Right hindlimb (tissue), 1 donor: ENCODE measurements around the gene NEDD4L.
"Not testable (repeated sequence)": the region's sequence is repeated elsewhere in the genome, so short reads cannot be mapped to it uniquely, and the experiment has no call there.

Experiments
- DNase-seq: peaks from one replicate; pipeline ENCODE4 v3.0.0-alpha.2; 2018

The NEDD4L gene

GRCh38 chr18:58247363-58247834 is 203.4 kb downstream of the NEDD4L start:
- DNase-seq = peak; percentile 43

- no peak for DNase-seq
Measured at GRCh38 chr18:58249712-58250111, 205.7 kb downstream of the NEDD4L start.

GRCh38 chr18:58251416-58251815 is 207.4 kb downstream of the NEDD4L start:
- no peak for DNase-seq

- no peak for DNase-seq
Measured at GRCh38 chr18:58252166-58252565, 208.1 kb downstream of the NEDD4L start.

GRCh38 chr18:58253318-58253717 is 209.3 kb downstream of the NEDD4L start:
- no peak for DNase-seq

GRCh38 chr18:58253871-58254270 is 209.8 kb downstream of the NEDD4L start:
- no peak for DNase-seq

GRCh38 chr18:58254873-58255511 is 211.0 kb downstream of the NEDD4L start:
- DNase-seq = peak; percentile 80

GRCh38 chr18:58255701-58256311 is 211.8 kb downstream of the NEDD4L start:
- no peak for DNase-seq

GRCh38 chr18:58256316-58257080 is 212.5 kb downstream of the NEDD4L start:
- DNase-seq = no peak

- no peak for DNase-seq
Measured at GRCh38 chr18:58257461-58257860, 213.4 kb downstream of the NEDD4L start.

- no peak for DNase-seq
Measured at GRCh38 chr18:58258692-58259342, 214.8 kb downstream of the NEDD4L start.

GRCh38 chr18:58263055-58263957 is 219.3 kb downstream of the NEDD4L start:
- no peak for DNase-seq

GRCh38 chr18:58264075-58264474 is 220.0 kb downstream of the NEDD4L start:
- no peak for DNase-seq

GRCh38 chr18:58264840-58265239 is 220.8 kb downstream of the NEDD4L start:
- no peak for DNase-seq

GRCh38 chr18:58265489-58265888 is 221.5 kb downstream of the NEDD4L start:
- not testable (repeated sequence) for DNase-seq

GRCh38 chr18:58266291-58266690 is 222.3 kb downstream of the NEDD4L start:
- DNase-seq = no peak

GRCh38 chr18:58267493-58267892 is 223.5 kb downstream of the NEDD4L start:
- no peak for DNase-seq

GRCh38 chr18:58268849-58269248 is 224.8 kb downstream of the NEDD4L start:
- DNase-seq = peak; percentile 41

- DNase-seq = no peak
Measured at GRCh38 chr18:58269931-58270330, 225.9 kb downstream of the NEDD4L start.

- no peak for DNase-seq
Measured at GRCh38 chr18:58270396-58270795, 226.4 kb downstream of the NEDD4L start.

- no peak for DNase-seq
Measured at GRCh38 chr18:58271770-58272169, 227.7 kb downstream of the NEDD4L start.

GRCh38 chr18:58272209-58272608 is 228.2 kb downstream of the NEDD4L start:
- no peak for DNase-seq
